GM19043 (cell line): ENCODE data around the gene CIDEA.

ENCODE experiments used
- ATAC-seq: cut with Tn5 transposase; IDR thresholded peaks from one replicate; pipeline ENCODE4 v1.9.1; 2021; ENCODE audit warnings: low read depth; ENCODE audit not compliant: unreplicated experiment

The CIDEA gene

GRCh38 chr18:12295389-12296086, 41.4 kb downstream of the CIDEA start:
- no peak for ATAC-seq

GRCh38 chr18:12296087-12296403, 41.9 kb downstream of the CIDEA start:
- ATAC-seq = no peak

DNA sequence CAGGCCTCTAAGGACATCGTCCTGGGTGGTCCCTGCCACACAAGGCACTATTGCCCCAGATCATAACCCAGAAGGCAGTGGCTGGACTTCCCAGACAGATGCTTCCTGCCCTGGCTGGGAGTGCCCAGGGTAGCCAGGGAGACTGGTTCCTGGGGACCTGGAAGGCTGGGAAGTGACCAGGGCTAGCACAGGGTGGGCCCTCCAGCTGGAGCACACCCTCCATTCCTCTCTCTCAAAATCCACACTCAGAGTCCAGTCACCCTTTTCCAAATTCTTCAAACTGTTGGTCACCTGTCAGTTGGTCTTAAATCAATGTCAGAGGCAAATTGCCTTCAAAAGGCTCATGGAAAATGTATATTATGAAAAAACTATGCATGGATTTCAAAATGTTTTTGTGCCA, 42.3 kb downstream of the CIDEA start:
- no peak for ATAC-seq

GRCh38 chr18:12299862-12300261, 45.7 kb downstream of the CIDEA start:
- no peak for ATAC-seq

- ATAC-seq = no peak
Measured at GRCh38 chr18:12301263-12302005, 47.3 kb downstream of the CIDEA start.

- no peak for ATAC-seq
Measured at GRCh38 chr18:12302391-12303147, 48.4 kb downstream of the CIDEA start.

DNA sequence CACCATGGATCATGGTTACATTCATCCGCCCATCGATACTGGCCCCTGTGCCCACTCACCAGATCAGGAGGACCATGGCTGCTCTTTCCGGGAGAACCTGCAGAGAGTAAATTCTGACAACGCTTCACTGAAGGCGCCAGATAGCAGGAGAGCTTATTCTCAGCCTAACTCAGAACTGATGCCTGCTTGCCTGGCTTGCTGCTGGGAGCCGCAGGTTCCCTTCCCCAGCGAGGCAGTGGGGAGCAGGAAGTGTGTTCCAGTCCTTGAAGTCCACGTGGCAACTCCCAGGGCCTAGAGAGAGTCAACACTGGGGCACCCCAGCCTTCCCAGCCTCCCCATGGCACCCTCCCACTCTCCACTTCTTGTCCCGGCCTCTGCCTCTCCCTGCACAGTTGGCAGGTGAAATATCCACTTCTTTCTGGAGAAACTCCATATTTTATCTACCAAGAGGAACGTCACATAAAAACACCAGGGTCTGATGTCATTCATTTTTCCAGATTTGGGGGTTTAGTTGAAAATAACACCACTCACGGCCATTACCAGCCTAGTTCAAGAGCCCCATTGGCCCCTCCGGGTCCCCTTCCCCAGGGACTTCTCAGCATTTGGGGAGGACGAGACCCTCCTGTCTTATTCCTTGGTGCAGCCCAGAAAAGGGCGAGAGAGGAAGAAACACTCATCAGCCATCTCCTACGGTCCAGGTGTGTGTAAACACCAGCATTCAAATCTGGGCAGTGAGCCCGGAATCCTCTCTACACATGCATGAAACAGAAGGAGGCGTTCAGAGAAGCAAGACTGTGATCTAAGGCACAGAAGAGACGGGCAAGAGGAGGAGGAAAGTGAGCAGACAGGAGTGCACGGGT, 50.4 kb downstream of the CIDEA start:
- ATAC-seq = no peak

DNA sequence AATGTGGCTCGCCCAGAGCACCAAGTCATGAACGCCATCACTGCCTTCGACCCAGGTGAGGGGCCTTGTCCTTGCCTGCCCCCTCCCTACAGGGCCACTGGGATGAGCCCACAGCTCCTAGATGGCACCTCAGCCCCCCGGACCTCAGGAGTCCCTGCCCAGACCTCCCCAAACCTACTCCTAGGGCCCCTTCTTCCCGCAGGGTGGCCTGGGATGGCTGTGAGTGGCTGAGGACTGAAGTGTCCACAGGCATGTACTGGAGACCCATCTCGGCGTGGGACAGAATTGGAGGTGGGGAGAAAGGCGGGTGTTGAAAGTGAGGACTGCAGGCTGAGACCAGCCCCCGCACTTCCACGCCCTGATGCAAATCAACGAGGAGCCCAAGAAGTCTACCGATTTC, 51.0 kb downstream of the CIDEA start:
- no peak for ATAC-seq

DNA sequence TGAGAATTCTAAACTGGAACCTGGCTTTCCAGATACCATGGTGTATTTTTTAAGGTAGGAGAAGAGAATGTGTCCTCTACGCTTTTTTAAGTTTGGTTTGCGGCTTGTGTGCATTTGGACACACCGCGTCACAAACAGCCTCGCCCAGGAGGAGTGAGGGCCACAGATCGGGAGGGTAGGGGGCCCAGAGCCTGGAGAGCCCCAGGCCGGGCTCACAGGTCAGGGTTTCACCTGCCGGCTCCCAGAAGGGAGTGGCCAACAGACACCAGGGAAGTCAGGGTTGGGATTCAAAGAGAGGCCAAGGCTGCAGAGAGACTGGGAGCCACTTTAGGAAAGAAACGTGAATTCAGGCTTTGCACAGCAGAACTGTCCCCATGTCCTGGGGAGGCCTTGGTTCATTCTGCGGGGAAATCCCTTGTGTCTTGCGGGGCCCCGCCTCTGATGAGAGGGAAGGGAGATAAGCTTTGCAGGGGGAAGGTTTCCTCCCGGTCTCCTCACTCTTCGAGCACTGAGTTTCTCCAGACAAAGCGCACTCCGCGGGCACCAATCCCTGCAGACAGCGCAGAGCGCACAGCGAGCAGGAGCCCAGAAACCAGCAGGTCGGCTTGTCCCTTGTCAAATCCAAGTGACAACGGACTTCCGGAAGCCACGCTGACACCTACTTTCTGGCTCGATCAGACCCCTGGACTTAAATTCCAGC, 51.9 kb downstream of the CIDEA start:
- no peak for ATAC-seq

DNA sequence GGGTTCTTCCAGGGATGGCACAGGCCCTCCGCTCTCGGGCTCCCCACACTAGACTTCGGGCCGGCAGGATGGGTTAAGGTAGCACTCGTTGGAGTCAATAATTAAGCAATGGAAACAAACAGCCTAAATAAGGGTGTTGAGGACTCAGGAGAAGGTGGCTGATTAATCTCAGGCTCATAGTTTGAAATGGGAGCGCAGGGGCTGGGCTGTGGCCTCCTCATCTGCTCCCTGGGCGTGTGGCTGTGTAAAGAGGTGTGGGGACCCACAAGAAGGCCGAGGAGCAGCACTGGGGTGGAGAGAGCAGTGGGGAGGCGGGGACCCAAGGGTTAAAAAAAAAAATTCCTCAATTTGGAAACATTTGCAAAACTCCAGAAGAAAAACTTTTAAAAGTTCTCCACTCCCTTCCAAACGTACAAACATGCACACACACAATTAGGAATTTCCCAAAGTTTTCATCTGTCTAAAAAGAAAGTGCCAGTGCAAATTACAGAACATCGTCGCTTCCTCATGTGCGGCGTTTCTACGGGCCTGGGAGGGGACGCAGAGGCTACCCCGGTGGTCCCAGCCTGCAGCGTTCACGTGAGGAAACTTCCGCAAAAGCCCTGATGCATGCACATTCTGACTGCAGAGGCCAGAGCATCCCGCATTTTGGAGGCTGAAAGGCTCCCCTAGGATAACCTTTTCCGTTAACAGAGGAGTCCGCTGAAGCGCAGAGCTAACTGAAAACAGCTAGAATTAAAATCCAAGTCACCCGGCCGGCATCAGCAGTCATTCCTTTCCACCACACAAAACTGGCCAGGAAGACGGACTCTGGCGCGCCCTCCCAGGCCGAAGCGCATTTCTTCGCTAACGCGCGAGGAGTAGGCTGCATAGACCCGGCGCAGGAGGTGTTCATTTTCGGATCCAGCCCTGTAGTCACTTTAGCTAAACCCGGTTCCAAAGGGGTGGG, 52.9 kb downstream of the CIDEA start:
- no peak for ATAC-seq

DNA sequence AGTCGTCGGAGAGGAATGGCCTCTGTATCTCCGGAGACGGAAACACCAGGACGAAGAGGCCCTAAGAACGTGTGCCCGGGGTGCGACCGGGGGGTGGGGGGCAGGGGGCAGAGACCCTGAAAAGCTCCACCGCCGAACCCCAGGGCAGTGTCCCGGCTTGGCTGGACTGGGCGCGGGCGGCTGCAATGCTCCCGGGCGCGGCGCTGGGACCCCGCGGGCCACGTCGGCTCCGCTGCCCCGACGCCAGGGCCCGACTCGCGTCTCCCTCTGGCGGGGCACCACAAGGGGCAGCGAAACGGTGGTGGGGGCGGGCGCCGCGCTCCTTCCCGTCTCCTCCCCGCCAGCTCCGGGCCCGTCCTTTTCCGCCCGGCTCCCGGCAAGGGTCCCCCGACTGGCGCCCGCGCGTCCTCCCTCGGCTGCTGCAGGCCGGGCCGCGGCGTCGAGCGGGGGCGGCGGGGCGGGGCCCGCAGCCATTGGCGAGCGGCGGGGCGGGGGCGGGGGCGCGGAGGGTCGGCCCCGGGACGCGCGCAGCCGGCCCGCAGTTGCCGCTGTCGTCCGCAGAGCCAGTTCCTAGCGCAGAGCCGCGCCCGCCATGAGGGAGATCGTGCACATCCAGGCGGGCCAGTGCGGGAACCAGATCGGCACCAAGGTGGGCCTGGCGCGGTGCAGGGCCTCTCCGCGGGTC, 53.7 kb downstream of the CIDEA start, which contains the start of gene TUBB6:
TSS of gene TUBB6 (plus strand) at position 541 of the 685 bp plus-strand sequence. CDS start at position 593, 52 bp downstream.
- peak; percentile 51 for ATAC-seq

- peak; percentile 40 for ATAC-seq
Measured at GRCh38 chr18:12308386-12309100, 54.4 kb downstream of the CIDEA start.

GRCh38 chr18:12309683-12310198, 55.6 kb downstream of the CIDEA start:
- ATAC-seq = no peak

DNA sequence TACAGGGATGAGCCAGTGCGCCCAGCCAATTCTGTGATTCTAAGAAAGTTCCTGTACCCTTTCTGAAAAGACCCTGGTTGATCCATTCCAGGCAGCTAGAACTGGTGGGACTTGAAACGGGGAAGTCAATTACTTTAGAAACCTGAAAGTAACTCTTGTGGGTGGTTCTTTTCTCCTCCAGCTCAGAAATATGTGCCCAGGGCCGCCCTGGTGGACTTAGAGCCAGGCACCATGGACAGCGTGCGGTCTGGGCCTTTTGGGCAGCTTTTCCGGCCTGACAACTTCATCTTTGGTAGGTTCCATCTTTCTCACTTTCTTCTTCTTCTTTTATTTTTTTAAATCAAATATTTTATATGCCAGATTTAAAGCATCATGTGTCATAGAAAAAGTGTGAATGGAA, 56.6 kb downstream of the CIDEA start:
- no peak for ATAC-seq

- ATAC-seq = no peak
Measured at GRCh38 chr18:12312976-12313375, 58.8 kb downstream of the CIDEA start.

GRCh38 chr18:12313530-12314245, 59.5 kb downstream of the CIDEA start:
- ATAC-seq = no peak
